GM12878 (cell line): ENCODE results near the gene HSP90AA1. TPM values are rescaled to one million over a fixed set of nuclear protein-coding genes. Genes with fewer than 3 reads are reported as not detected.

Experiments
- ATAC-seq: fragments of 200-7000 bp; cut with Tn5 transposase; 3 replicates; pipeline ENCODE4 v1.9.1; 2020; ENCODE audit warnings: mild to moderate bottlenecking, moderate library complexity
- BruUV-seq: library from RNA; stranded (reverse); fragments of 400-500 nt; replicated peaks from 2 replicates; lab custom pipeline; 2021; lab: Mats Ljungman, UMichigan
- CTCF ChIA-PET: fragments of 300-600 bp; sonication (Branson Sonifier 250); formaldehyde crosslinking; extraction: SDS; loops from one replicate; lab custom pipeline; 2021; ENCODE audit warnings: inconsistent platforms; lab: Yijun Ruan, JAX
- POLR2A ChIA-PET: fragments of 350-600 bp; formaldehyde crosslinking; extraction: SDS; loops from one replicate; lab custom pipeline; 2021; ENCODE audit warnings: inconsistent platforms; lab: Charles Lee
- RAD21 ChIA-PET: fragments of 300-600 bp; sonication (Branson Sonifier 250); formaldehyde crosslinking; loops from one replicate; lab custom pipeline; 2023; ENCODE audit warnings: antibody characterized with exemption; ENCODE audit not compliant: unreplicated experiment; lab: Charles Lee
- SMC1A ChIA-PET: fragments of 300-600 bp; sonication (Branson Sonifier 250); formaldehyde crosslinking; loops from one replicate; lab custom pipeline; 2023; ENCODE audit not compliant: unreplicated experiment, uncharacterized antibody; lab: Charles Lee
- DNase-seq: peaks from one replicate; pipeline ENCODE4 v3.0.0-alpha.2; 2011; ENCODE audit warnings: low read depth, low spot score
- FAIRE-seq: peaks from 3 replicates; lab custom pipeline; 2011; peaks lifted over from hg19 to GRCh38; lab: Jason Lieb, UNC
- H2AFZ ChIP-seq: 2 replicates; pipeline ENCODE4 v1.6.0; 2011; ENCODE audit warnings: low read depth, low read length, control low read depth; ENCODE audit not compliant: control insufficient read depth
- H3K27ac ChIP-seq: 2 replicates; pipeline ENCODE4 v1.5.1; 2011; ENCODE audit warnings: control low read depth; ENCODE audit not compliant: control insufficient read depth, insufficient read depth
- H3K27me3 ChIP-seq, 2 experiments: replicated peaks in 1 of 2; 2 replicates each; pipeline versions ENCODE4 v1.6.0 to v1.6.1; 2011; ENCODE audit warnings: low read length in 1 of 2; ENCODE audit not compliant: control insufficient read depth in 2 of 2, insufficient read depth in 2 of 2
- H3K36me3 ChIP-seq, 2 experiments: 2 replicates each; pipeline ENCODE4 v1.5.1; 2011; ENCODE audit warnings: low read length in 1 of 2; ENCODE audit not compliant: control insufficient read depth in 2 of 2, insufficient read depth in 2 of 2
- H3K4me1 ChIP-seq: 2 replicates; pipeline ENCODE4 v1.6.1; 2011; ENCODE audit warnings: mild to moderate bottlenecking, low read length, moderate library complexity, mixed read lengths; ENCODE audit not compliant: control insufficient read depth, insufficient read depth
- H3K4me2 ChIP-seq: 2 replicates; pipeline ENCODE4 v1.6.0; 2011; ENCODE audit warnings: control low read depth; ENCODE audit not compliant: control insufficient read depth, insufficient read depth
- H3K4me3 ChIP-seq: fragments of 200-600 bp; sonication (generic); 2 replicates; pipeline ENCODE4 v1.5.1; 2016
- H3K79me2 ChIP-seq: 2 replicates; pipeline ENCODE4 v1.6.0; 2011; ENCODE audit warnings: low read length; ENCODE audit not compliant: control insufficient read depth, insufficient read depth
- H3K9ac ChIP-seq: 2 replicates; pipeline ENCODE4 v1.8.0; 2011; ENCODE audit warnings: low read length, control low read depth, mixed read lengths; ENCODE audit not compliant: control insufficient read depth, insufficient read depth
- H3K9me3 ChIP-seq: replicated peaks from 3 replicates; pipeline ENCODE4 v1.5.1; 2011; ENCODE audit warnings: mild to moderate bottlenecking, low read length; ENCODE audit not compliant: control insufficient read depth, insufficient read depth
- H4K20me1 ChIP-seq: 2 replicates; pipeline ENCODE4 v1.6.0; 2011; ENCODE audit not compliant: control insufficient read depth, insufficient read depth
- E2F8 ChIP-seq: fragments of 450-650 bp; IDR thresholded peaks from 2 replicates; pipeline ENCODE4 v1.6.1; 2018; ENCODE audit warnings: mild to moderate bottlenecking, low read depth, moderate library complexity; ENCODE audit not compliant: partially characterized antibody
- FOXK2 ChIP-seq: fragments of 450-650 bp; IDR thresholded peaks from 2 replicates; pipeline ENCODE4 v1.6.1; 2017; ENCODE audit warnings: mild to moderate bottlenecking, moderate library complexity
- LARP7 ChIP-seq: fragments of 450-650 bp; IDR thresholded peaks from 2 replicates; pipeline ENCODE4 v1.6.1; 2017; ENCODE audit warnings: mild to moderate bottlenecking
- POU2F2 ChIP-seq: IDR thresholded peaks from 3 replicates; pipeline ENCODE4 v1.6.1; 2011; ENCODE audit warnings: low read depth, mild to moderate bottlenecking, low read length, borderline replicate concordance
- RBBP5 ChIP-seq: fragments of 200-600 bp; sonication (generic); conservative IDR thresholded peaks from 2 replicates; pipeline ENCODE4 v1.6.1; 2016
- RUNX3 ChIP-seq: IDR thresholded peaks from 2 replicates; pipeline ENCODE4 v1.6.1; 2012; ENCODE audit warnings: low read length, inconsistent platforms
- SMC3 ChIP-seq: IDR thresholded peaks from 2 replicates; pipeline ENCODE4 v1.6.1; 2011; ENCODE audit warnings: low read length, improper control_type of control experiment, borderline replicate concordance
- STAT3 ChIP-seq: IDR thresholded peaks from 2 replicates; pipeline ENCODE4 v1.6.1; 2011; ENCODE audit warnings: low read depth, low read length, improper control_type of control experiment
- YBX1 ChIP-seq: fragments of 450-650 bp; IDR thresholded peaks from 2 replicates; pipeline ENCODE4 v1.6.1; 2016; ENCODE audit warnings: antibody characterized with exemption
- ZNF384 ChIP-seq: IDR thresholded peaks from 2 replicates; pipeline ENCODE4 v1.6.1; 2012; ENCODE audit warnings: low read depth, mild to moderate bottlenecking, low read length, improper control_type of control experiment, borderline replicate concordance
- WGBS: methylation state at CpG from one replicate; pipeline ENCODE4 v1.1.6; 2016; ENCODE audit warnings: low lambda C conversion rate; ENCODE audit not compliant: insufficient replicate concordance, insufficient coverage; ENCODE audit errors: missing lambda C conversion rate; 5-methylcytosine and 5-hydroxymethylcytosine counted together
- in situ Hi-C: fragments of 300-500 bp; cut with MboI; formaldehyde crosslinking; loops from 9 replicates; pipeline ENCODE4 v1.14.3; 2018; ENCODE audit warnings: mixed read lengths
- intact Hi-C: fragments of 100-400 bp; cut with micrococcal nuclease; formaldehyde crosslinking; loops from one replicate; pipeline ENCODE4 v1.14.2; 2022; ENCODE audit not compliant: unreplicated experiment
- polyA plus RNA-seq, 11 experiments: library from polyadenylated mRNA; depleted of rRNA in 4 of 11; unstranded in 6 of 11; stranded (reverse) in 5 of 11; fragments of >200 nt; fragmentation: Nextera tagmentation in 4 of 11; fragmentation: Illumina TruSeq in 1 of 11; extraction: Ambion mirVana in 4 of 11; extraction: Trizol in 1 of 11; gene quantifications; 1 replicate in 1 of 11; 2 replicates in 10 of 11; pipeline versions ENCODE4 v1.2.1 to v1.2.3, GENCODE V29; 2011 to 2016; ENCODE audit warnings: inconsistent platforms in 2 of 11, missing spikeins in 2 of 11, low read depth in 1 of 11
- total RNA-seq, 4 experiments: library from RNA; depleted of rRNA in 3 of 4; stranded (reverse); fragments of >200 nt in 3 of 4; fragmentation: Illumina TruSeq in 1 of 4; extraction: Trizol in 1 of 4; gene quantifications; 2 replicates each; pipeline versions ENCODE4 v1.2.1 to v1.2.3, GENCODE V29; 2013 to 2021
- TF ChIP-seq, protein P1 (sequence below): IDR thresholded peaks from 2 replicates; pipeline ENCODE4 v1.6.1; 2012; ENCODE audit warnings: low read depth, low read length, improper control_type of control experiment

Gene HSP90AA1
- total and polyA plus RNA-seq, 10 of the 15 experiments (the other 5 are each of a cell fraction or from before 2014, with no cell fraction given) = 262 to 1,315 (median 635) TPM

DNA sequence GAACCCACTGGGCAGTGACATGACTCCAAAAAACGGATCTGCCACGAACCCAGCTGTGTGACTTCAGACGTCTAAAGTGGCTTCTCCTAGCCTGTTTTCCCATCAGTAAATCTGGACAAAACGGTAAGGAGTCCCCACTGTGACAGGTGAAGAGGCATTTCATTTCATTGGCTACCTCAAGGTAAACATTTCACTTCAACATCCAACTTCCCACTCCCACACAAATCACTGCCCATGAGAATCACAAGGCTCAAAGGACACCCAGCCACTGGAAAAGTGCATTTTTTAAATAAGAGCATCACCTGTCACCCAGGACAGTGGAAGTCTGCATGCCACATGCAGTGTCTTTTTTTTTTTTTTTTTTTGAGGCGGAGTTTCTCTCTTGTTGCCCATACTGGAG lies 27.9 kb downstream of the HSP90AA1 start:
- SMC1A ChIA-PET = no interaction called here
- Histone ChIP-seq H3K27me3 (no peaks in the 10 kb centered on the region), H3K27ac (no peak overlapping the region), H3K4me3 (no peak overlapping the region), H3K9me3 (no peaks in the 10 kb centered on the region), H4K20me1 (no peaks in the 10 kb centered on the region), H3K9ac (no peak overlapping the region), H3K4me1 (no peaks in the 10 kb centered on the region), H2AFZ (no peak overlapping the region), H3K4me2 (no peak overlapping the region), H3K79me2 (no peaks in the 10 kb centered on the region), H3K36me3 (no peaks in the 10 kb centered on the region)
- no peak for ATAC-seq
- BruUV-seq = no TSS peak
- WGBS = 0% methylated on average over 4 of the region's 5 CpGs
- CTCF ChIA-PET = interaction anchor here (0.7 to 2.1 kb wide), 2 partner anchors 37 to 137 kb away, joined by 4 to 7 read pairs; no protein-coding TSS in a partner anchor
- RAD21 ChIA-PET = no interaction called here
- in situ Hi-C loops = no loop called here
- intact Hi-C loops = no loop called here
- POLR2A ChIA-PET = no interaction called here
- FAIRE-seq = no peak
- TF ChIP-seq E2F8 = no peak
- no peak for TF ChIP-seq RBBP5
- no peak for TF ChIP-seq POU2F2
- no peak for TF ChIP-seq SMC3
- TF ChIP-seq, protein P1, sequence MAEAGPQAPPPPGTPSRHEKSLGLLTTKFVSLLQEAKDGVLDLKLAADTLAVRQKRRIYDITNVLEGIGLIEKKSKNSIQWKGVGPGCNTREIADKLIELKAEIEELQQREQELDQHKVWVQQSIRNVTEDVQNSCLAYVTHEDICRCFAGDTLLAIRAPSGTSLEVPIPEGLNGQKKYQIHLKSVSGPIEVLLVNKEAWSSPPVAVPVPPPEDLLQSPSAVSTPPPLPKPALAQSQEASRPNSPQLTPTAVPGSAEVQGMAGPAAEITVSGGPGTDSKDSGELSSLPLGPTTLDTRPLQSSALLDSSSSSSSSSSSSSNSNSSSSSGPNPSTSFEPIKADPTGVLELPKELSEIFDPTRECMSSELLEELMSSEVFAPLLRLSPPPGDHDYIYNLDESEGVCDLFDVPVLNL = no peak
- TF ChIP-seq LARP7 = no peak
- no peak for TF ChIP-seq STAT3
- TF ChIP-seq RUNX3 = no peak
- no peak for TF ChIP-seq YBX1
- no peak for TF ChIP-seq ZNF384
- TF ChIP-seq FOXK2 = no peak
- DNase-seq = no peak
